A549 treated with ZK216348 at 1 μM for 4 hours (cell line): ENCODE data around the gene STK35. TPM values are rescaled to one million over a fixed set of nuclear protein-coding genes. Genes with fewer than 3 reads are reported as not detected.

Experiments used
- total RNA-seq: library from RNA; stranded (reverse); fragments of 200-300 nt; extraction: Qiagen RNA extraction; gene quantifications from 5 replicates; pipeline ENCODE4 v1.2.3, GENCODE V29; 2022; ENCODE audit warnings: low read depth

The STK35 gene
- total RNA-seq = 10.2 to 14.1 TPM (median 12.6 TPM) in 5 replicates

GRCh38 chr20:2101057-2101864, at the start of gene STK35:
Gene STK35, plus strand, starts transcription at chr20:2101827. Its CDS starts 55 bp downstream, at chr20:2101882.

Other genes starting within 250 kb of the STK35 start
- 22.1 to 30.1 TPM (median 25.4 TPM) in 5 replicates for gene SIRPA, start 206.4 kb upstream of the STK35 start, total RNA-seq
- gene PDYN, start 107.8 kb upstream of the STK35 start, total RNA-seq = not detected in 5 replicates
- 0.07 to 0.22 TPM (median 0.08 TPM) in 3 of 5 replicates, not detected in the others for gene TGM3, start 194.2 kb downstream of the STK35 start, total RNA-seq